Naive B cell (primary cell): ENCODE results near the gene C8G. TPM values are rescaled to one million over a fixed set of nuclear protein-coding genes. Genes with fewer than 3 reads are reported as not detected.

Experiments
- ATAC-seq, 2 donors: fragments of 150-1000 bp; cut with Tn5 transposase; 2 replicates each; pipeline ENCODE4 v1.10.0; 2021; ENCODE audit warnings: low read depth in 2 of 2, mild to moderate bottlenecking in 2 of 2, moderate library complexity in 2 of 2
- DNase-seq: peaks from one replicate; pipeline ENCODE4 v3.0.0; 2022
- H3K27ac Mint-ChIP-seq, 6 donors: one replicate each; pipeline ENCODE4 v1.8.0; 2020 to 2022; ENCODE audit warnings: mild to moderate bottlenecking in 6 of 6, mixed read lengths in 6 of 6, moderate library complexity in 5 of 6, inconsistent platforms in 2 of 6
- H3K27me3 Mint-ChIP-seq, 3 donors: one replicate each; pipeline ENCODE4 v1.8.0; 2021 to 2022; ENCODE audit warnings: mixed read lengths in 3 of 3, mild to moderate bottlenecking in 1 of 3
- H3K36me3 Mint-ChIP-seq, 2 donors: one replicate each; pipeline ENCODE4 v1.8.0; 2020 to 2022; ENCODE audit warnings: mixed read lengths in 2 of 2, inconsistent platforms in 1 of 2, mild to moderate bottlenecking in 1 of 2
- H3K4me1 Mint-ChIP-seq, 3 donors: one replicate each; pipeline ENCODE4 v1.8.0; 2020 to 2022; ENCODE audit warnings: mixed read lengths in 3 of 3, inconsistent platforms in 1 of 3, mild to moderate bottlenecking in 1 of 3, moderate library complexity in 1 of 3
- H3K4me3 Mint-ChIP-seq, 8 donors: one replicate each; pipeline ENCODE4 v1.8.0; 2020 to 2022; ENCODE audit warnings: mild to moderate bottlenecking in 8 of 8, mixed read lengths in 8 of 8, moderate library complexity in 8 of 8, inconsistent platforms in 2 of 8
- H3K9me3 Mint-ChIP-seq, 7 donors: one replicate each; pipeline ENCODE4 v1.8.0; 2020 to 2022; ENCODE audit warnings: mixed read lengths in 7 of 7, mild to moderate bottlenecking in 5 of 7, inconsistent platforms in 2 of 7, moderate library complexity in 1 of 7
- polyA plus RNA-seq, 6 donors: library from polyadenylated mRNA; unstranded; fragments of 300-500 nt; fragmentation: Illumina TruSeq; gene quantifications; one replicate each; pipeline ENCODE4 v1.2.3, GENCODE V29; 2021; ENCODE audit warnings: low read depth in 6 of 6

C8G gene
- polyA plus RNA-seq, 6 donors from 2014 or later: not detected

- Mint-ChIP-seq H3K27me3 (peaks cover 4 to 11% (median 10%) of the 10 kb centered on the region in 3 donors), H3K27ac (no peak overlapping the region), H3K36me3 (peaks cover 0 to 9% of the 10 kb centered on the region in 2 donors), H3K9me3 (peaks cover 0 to 7% (median 0%) of the 10 kb centered on the region in 7 donors), H3K4me3 (no peak overlapping the region), H3K4me1 (peaks cover 0 to 8% (median 0%) of the 10 kb centered on the region in 3 donors)
- DNase-seq: no peak
- ATAC-seq: no peak
Observed at GRCh38 chr9:136955943-136956335, 10.9 kb downstream of the C8G start.

GRCh38 chr9:136956604-136957003, 11.6 kb downstream of the C8G start:
- no peak overlapping the region for H3K4me3 Mint-ChIP-seq
- no peak overlapping the region for H3K27ac Mint-ChIP-seq
- H3K27me3 Mint-ChIP-seq: peaks cover 4 to 11% (median 10%) of the 10 kb centered on the region in 3 donors
- peaks cover 0 to 7% (median 0%) of the 10 kb centered on the region in 7 donors for H3K9me3 Mint-ChIP-seq
- DNase-seq (no peak), ATAC-seq (no peak)
- H3K4me1 Mint-ChIP-seq: peaks cover 0 to 8% (median 0%) of the 10 kb centered on the region in 3 donors
- peaks cover 0 to 9% of the 10 kb centered on the region in 2 donors for H3K36me3 Mint-ChIP-seq

GRCh38 chr9:136957461-136957860, 12.4 kb downstream of the C8G start:
- H3K27ac Mint-ChIP-seq: no peak overlapping the region
- peaks cover 0 to 8% (median 0%) of the 10 kb centered on the region in 3 donors for H3K4me1 Mint-ChIP-seq
- ATAC-seq: no peak
- peaks cover 0 to 9% of the 10 kb centered on the region in 2 donors for H3K36me3 Mint-ChIP-seq
- H3K27me3 Mint-ChIP-seq: peaks cover 4 to 11% (median 10%) of the 10 kb centered on the region in 3 donors
- H3K9me3 Mint-ChIP-seq: peaks cover 0 to 7% (median 0%) of the 10 kb centered on the region in 7 donors
- no peak for DNase-seq
- no peak overlapping the region for H3K4me3 Mint-ChIP-seq

- DNase-seq (no peak), ATAC-seq (no peak)
- peaks cover 6 to 13% (median 10%) of the 10 kb centered on the region in 3 donors for H3K27me3 Mint-ChIP-seq
- peaks cover 0 to 9% of the 10 kb centered on the region in 2 donors for H3K36me3 Mint-ChIP-seq
- peak overlapping the region in 1 of 8 donors; percentile 15 for H3K4me3 Mint-ChIP-seq
- peaks cover 0 to 7% (median 0%) of the 10 kb centered on the region in 7 donors for H3K9me3 Mint-ChIP-seq
- no peak overlapping the region for H3K27ac Mint-ChIP-seq
- peaks cover 0 to 8% (median 0%) of the 10 kb centered on the region in 3 donors for H3K4me1 Mint-ChIP-seq
Observed at GRCh38 chr9:136957901-136958300, 12.9 kb downstream of the C8G start.

- Mint-ChIP-seq H3K9me3 (peaks cover 0 to 7% (median 0%) of the 10 kb centered on the region in 7 donors), H3K27me3 (peaks cover 8 to 18% (median 10%) of the 10 kb centered on the region in 3 donors), H3K4me3 (no peak overlapping the region), H3K4me1 (peaks cover 0 to 8% (median 0%) of the 10 kb centered on the region in 3 donors), H3K27ac (no peak overlapping the region), H3K36me3 (peaks cover 0 to 9% of the 10 kb centered on the region in 2 donors)
- DNase-seq: no peak
- ATAC-seq: no peak
Observed at GRCh38 chr9:136958473-136958872, 13.4 kb downstream of the C8G start.

GRCh38 chr9:136958898-136959850, 14.1 kb downstream of the C8G start:
- Mint-ChIP-seq H3K4me3 (no peak overlapping the region), H3K4me1 (peaks cover 0 to 8% (median 0%) of the 10 kb centered on the region in 3 donors), H3K36me3 (peaks cover 0 to 9% of the 10 kb centered on the region in 2 donors), H3K27me3 (peaks cover 8 to 18% (median 10%) of the 10 kb centered on the region in 3 donors), H3K27ac (peak overlapping the region in 2 of 6 donors; percentile 44 to 81), H3K9me3 (peaks cover 0 to 7% (median 0%) of the 10 kb centered on the region in 7 donors)
- DNase-seq (no peak), ATAC-seq (no peak)

GRCh38 chr9:136960212-136960937, 15.3 kb downstream of the C8G start:
- Mint-ChIP-seq H3K9me3 (peaks cover 0 to 7% (median 0%) of the 10 kb centered on the region in 7 donors), H3K27me3 (peaks cover 8 to 10% (median 8%) of the 10 kb centered on the region in 3 donors), H3K36me3 (peaks cover 0 to 9% of the 10 kb centered on the region in 2 donors), H3K27ac (no peak overlapping the region), H3K4me3 (peak overlapping the region in 1 of 8 donors; percentile 66), H3K4me1 (peaks cover 0 to 8% (median 0%) of the 10 kb centered on the region in 3 donors)
- DNase-seq (no peak), ATAC-seq (no peak)

GRCh38 chr9:136960938-136961275, 15.9 kb downstream of the C8G start:
- DNase-seq: no peak
- no peak overlapping the region for H3K4me3 Mint-ChIP-seq
- peaks cover 4 to 11% (median 5%) of the 10 kb centered on the region in 3 donors for H3K4me1 Mint-ChIP-seq
- peaks cover 0 to 7% (median 0%) of the 10 kb centered on the region in 7 donors for H3K9me3 Mint-ChIP-seq
- no peak overlapping the region for H3K27ac Mint-ChIP-seq
- no peak for ATAC-seq
- H3K36me3 Mint-ChIP-seq: peaks cover 0 to 9% of the 10 kb centered on the region in 2 donors
- peaks cover 11 to 15% (median 12%) of the 10 kb centered on the region in 3 donors for H3K27me3 Mint-ChIP-seq

GRCh38 chr9:136961279-136962065, 16.4 kb downstream of the C8G start:
- H3K9me3 Mint-ChIP-seq: peaks cover 0 to 5% (median 0%) of the 10 kb centered on the region in 7 donors
- peaks cover 9 to 12% (median 11%) of the 10 kb centered on the region in 3 donors for H3K4me1 Mint-ChIP-seq
- no peak for ATAC-seq
- peaks cover 0 to 6% of the 10 kb centered on the region in 2 donors for H3K36me3 Mint-ChIP-seq
- DNase-seq: no peak
- no peak overlapping the region for H3K4me3 Mint-ChIP-seq
- H3K27me3 Mint-ChIP-seq: peaks cover 15 to 18% (median 15%) of the 10 kb centered on the region in 3 donors
- no peak overlapping the region for H3K27ac Mint-ChIP-seq

GRCh38 chr9:136962163-136962562, 17.1 kb downstream of the C8G start:
- Mint-ChIP-seq H3K27me3 (peaks cover 9 to 19% (median 11%) of the 10 kb centered on the region in 3 donors), H3K4me1 (peaks cover 8 to 13% (median 9%) of the 10 kb centered on the region in 3 donors), H3K4me3 (no peak overlapping the region), H3K9me3 (no peaks in the 10 kb centered on the region), H3K27ac (no peak overlapping the region), H3K36me3 (no peaks in the 10 kb centered on the region)
- DNase-seq: no peak
- no peak for ATAC-seq

- H3K4me3 Mint-ChIP-seq: no peak overlapping the region
- no peak for DNase-seq
- H3K36me3 Mint-ChIP-seq: no peaks in the 10 kb centered on the region
- peak overlapping the region in 1 of 6 donors; percentile 54 for H3K27ac Mint-ChIP-seq
- no peak for ATAC-seq
- H3K27me3 Mint-ChIP-seq: peaks cover 9 to 19% (median 11%) of the 10 kb centered on the region in 3 donors
- peaks cover 8 to 13% (median 9%) of the 10 kb centered on the region in 3 donors for H3K4me1 Mint-ChIP-seq
- H3K9me3 Mint-ChIP-seq: no peaks in the 10 kb centered on the region
Observed at GRCh38 chr9:136962701-136963248, 17.7 kb downstream of the C8G start.

- Mint-ChIP-seq H3K27ac (no peak overlapping the region), H3K36me3 (no peaks in the 10 kb centered on the region), H3K27me3 (peaks cover 9 to 19% (median 11%) of the 10 kb centered on the region in 3 donors), H3K4me1 (peaks cover 8 to 13% (median 9%) of the 10 kb centered on the region in 3 donors), H3K9me3 (no peaks in the 10 kb centered on the region), H3K4me3 (no peak overlapping the region)
- ATAC-seq (no peak), DNase-seq (no peak)
Observed at GRCh38 chr9:136963341-136963740, 18.3 kb downstream of the C8G start.
